Epithelial cell of proximal tubule (primary cell): ENCODE data around the gene RALGAPB. TPM values are rescaled to one million over a fixed set of nuclear protein-coding genes. Genes with fewer than 3 reads are reported as not detected.
"Not testable (repeated sequence)": the region's sequence is repeated elsewhere in the genome, so short reads cannot be mapped to it uniquely, and the experiment has no call there.

ENCODE experiments used
- DNase-seq: peaks from one replicate; pipeline ENCODE4 v3.0.0-alpha.2; 2011; ENCODE audit warnings: low read depth
- H3K4me3 ChIP-seq: 2 replicates; pipeline ENCODE4 v1.5.1; 2011; ENCODE audit warnings: low read depth, mild to moderate bottlenecking, low read length
- CTCF ChIP-seq: conservative IDR thresholded peaks from 2 replicates; pipeline ENCODE4 v1.5.1; 2012; ENCODE audit warnings: low read depth, mild to moderate bottlenecking, low read length
- total RNA-seq: library from RNA; depleted of rRNA; stranded (reverse); fragments of >200 nt; gene quantifications from 2 replicates; pipeline ENCODE4 v1.2.3, GENCODE V29; 2015

RALGAPB gene
- total RNA-seq, 1 donor from 2014 or later, result 19.1 TPM

- TF ChIP-seq CTCF, result no peak
- H3K4me3 ChIP-seq, result no peak overlapping the region
- DNase-seq, result no peak
These were observed 43.3 kb upstream of the RALGAPB start for GRCh38 chr20:38429301-38429700.

- no peak for DNase-seq
- H3K4me3 ChIP-seq, result no peak overlapping the region
- TF ChIP-seq CTCF, result no peak
These were observed 41.8 kb upstream of the RALGAPB start for GRCh38 chr20:38430679-38431325.

DNA sequence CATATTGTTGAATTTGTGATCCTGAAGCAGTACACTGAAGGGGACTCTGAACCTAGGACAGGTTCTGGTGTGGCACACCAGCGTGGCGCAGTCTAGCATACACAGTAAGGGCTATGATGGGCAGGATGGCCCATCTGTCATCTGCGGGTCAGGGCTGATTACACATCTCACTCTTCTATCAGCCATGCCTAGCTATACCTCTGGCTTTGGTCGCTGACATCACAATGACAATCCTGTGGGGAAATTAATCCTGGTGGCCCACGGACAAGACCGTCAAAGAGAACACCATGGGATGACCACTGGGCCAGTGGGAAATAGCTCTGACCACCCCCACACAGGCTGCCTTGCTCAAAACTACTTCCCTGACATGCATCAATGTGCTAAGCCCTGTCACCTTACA is 40.4 kb upstream of the RALGAPB start:
- no peak overlapping the region for H3K4me3 ChIP-seq
- no peak for DNase-seq
- TF ChIP-seq CTCF, result no peak

- DNase-seq, H3K4me3 ChIP-seq: not testable (repeated sequence)
These were observed 39.8 kb upstream of the RALGAPB start for GRCh38 chr20:38432870-38433269.

GRCh38 chr20:38433304-38433972 is 39.2 kb upstream of the RALGAPB start:
- no peak for TF ChIP-seq CTCF
- DNase-seq, result no peak
- peak overlapping the region; percentile 96 for H3K4me3 ChIP-seq

- no peak for TF ChIP-seq CTCF
- DNase-seq, result no peak
- peak overlapping the region; percentile 96 for H3K4me3 ChIP-seq
These were observed 38.3 kb upstream of the RALGAPB start for GRCh38 chr20:38434301-38434741.

DNA sequence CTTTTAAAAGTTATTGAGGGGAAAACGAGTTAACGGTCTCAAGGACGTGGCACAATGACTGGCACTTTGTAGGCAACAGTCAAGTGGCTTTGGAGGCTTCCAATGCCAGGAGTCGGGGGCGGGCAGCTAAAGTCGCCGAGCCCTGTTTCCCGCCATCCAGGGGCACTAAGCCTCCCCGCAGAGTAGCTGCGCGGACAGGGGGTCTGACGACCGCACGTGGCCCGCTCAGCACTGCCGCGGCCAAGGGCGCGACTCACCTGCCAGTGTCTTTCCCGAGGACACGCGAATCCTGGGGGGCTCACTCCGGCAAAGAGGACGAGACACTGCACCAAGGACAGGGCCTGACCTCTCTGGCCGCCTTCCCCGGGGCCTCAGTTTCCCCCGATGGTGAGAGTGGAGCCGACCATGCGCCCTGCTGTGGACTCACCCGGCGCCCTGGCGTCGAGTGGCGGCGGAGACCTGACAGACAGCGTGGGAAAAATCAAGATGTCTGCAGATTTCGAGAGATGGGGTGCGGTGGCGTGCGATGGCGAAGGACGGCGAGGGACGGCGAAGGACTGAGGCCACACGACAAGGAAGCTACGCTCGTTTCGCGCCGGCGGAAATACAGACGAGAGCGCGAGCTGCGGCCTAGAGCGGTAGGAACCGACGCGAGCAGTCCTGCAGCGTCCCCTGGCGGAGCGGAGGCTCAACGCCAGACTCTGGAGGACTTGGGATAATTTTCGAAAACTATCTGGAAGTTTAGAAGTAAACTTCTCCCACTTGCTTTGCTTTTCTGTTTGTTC is 37.7 kb upstream of the RALGAPB start, which contains the start of gene SNHG17:
Gene SNHG17 (minus strand): TSS at position 559 of the 785 bp plus-strand sequence.
- no peak for DNase-seq
- peak; percentile 99 for TF ChIP-seq CTCF
- peak within 1 kb of the TSS; percentile 96 for H3K4me3 ChIP-seq
